ENCODE results near the gene PRPSAP1. TPM values are rescaled to one million over a fixed set of nuclear protein-coding genes. Genes with fewer than 3 reads are reported as not detected.

Gene PRPSAP1
- total and polyA plus RNA-seq, 2 of the 8 experiments (the other 6 are each of a cell fraction or from before 2014, with no cell fraction given): 32.0 to 54.2 TPM

GRCh38 chr17:76270127-76270592 is 83.6 kb downstream of the PRPSAP1 start (continued):
- no peak for TF ChIP-seq CHD7 (IDR thresholded peaks at IDR 0.05; ENCODE audit: insufficient replicate concordance, low read length)
- TF ChIP-seq NRF1 (IDR thresholded peaks at IDR 0.05; ENCODE audit: low read depth, low read length): no peak
- TF ChIP-seq SP1 (IDR thresholded peaks at IDR 0.05; ENCODE audit: low read depth, low read length): no peak
- TF ChIP-seq KDM4A (IDR thresholded peaks at IDR 0.05; ENCODE audit: low read depth, low read length, severe bottlenecking): no peak
- TF ChIP-seq ATF2 (IDR thresholded peaks at IDR 0.05; ENCODE audit: low read length): no peak
- no peak for TF ChIP-seq HDAC6 (IDR thresholded peaks at IDR 0.05; ENCODE audit: low read depth, low read length)
- TF ChIP-seq TCF12 (IDR thresholded peaks at IDR 0.05; ENCODE audit: low read depth, low read length): no peak
- no peak for TF ChIP-seq CHD2 (IDR thresholded peaks at IDR 0.05; ENCODE audit: low read length)
- TF ChIP-seq CBX5 (IDR thresholded peaks at IDR 0.05; ENCODE audit: low read depth, low read length): no peak
- no peak for TF ChIP-seq ZNF274 (IDR thresholded peaks at IDR 0.05; ENCODE audit: borderline replicate concordance, extremely low read depth, low read length)
- TF ChIP-seq SP4 (IDR thresholded peaks at IDR 0.05; ENCODE audit: low read length): no peak
